ENCODE data around the gene KRTAP10-10. TPM values are rescaled to one million over a fixed set of nuclear protein-coding genes. Genes with fewer than 3 reads are reported as not detected.

Gene KRTAP10-10
- total and polyA plus RNA-seq, 2 of the 8 experiments (the other 6 are each of a cell fraction or from before 2014, with no cell fraction given) = not detected

GRCh38 chr21:44596068-44596725, 41.0 kb upstream of the KRTAP10-10 start (continued):
- TF ChIP-seq GABPA (IDR thresholded peaks at IDR 0.05; ENCODE audit: borderline replicate concordance, insufficient read depth, low read length) = no peak
- TF ChIP-seq SP1 (IDR thresholded peaks at IDR 0.05; ENCODE audit: low read depth, low read length) = no peak
- TF ChIP-seq ZNF274 (IDR thresholded peaks at IDR 0.05; ENCODE audit: borderline replicate concordance, extremely low read depth, low read length) = no peak
- no peak for TF ChIP-seq NANOG (IDR thresholded peaks at IDR 0.05; ENCODE audit: insufficient read depth, low read depth, low read length, poor library complexity, severe bottlenecking)
- TF ChIP-seq RNF2 (IDR thresholded peaks at IDR 0.05; ENCODE audit: borderline replicate concordance, low read depth, low read length, missing control alignments, poor library complexity, severe bottlenecking) = no peak
- TF ChIP-seq ASH2L (IDR thresholded peaks at IDR 0.05; ENCODE audit: low read length) = no peak
- TF ChIP-seq SP2 (IDR thresholded peaks at IDR 0.05; ENCODE audit: low read length) = no peak

Measured in H1 (cell line).